Measurements from ENCODE around the gene VSIG1. TPM values are rescaled to one million over a fixed set of nuclear protein-coding genes. Genes with fewer than 3 reads are reported as not detected.

Gene VSIG1
- total RNA-seq (2014; rRNA removed; shearing (Covaris generic)): 0.12 and 0.13 TPM in 2 replicates

DNA sequence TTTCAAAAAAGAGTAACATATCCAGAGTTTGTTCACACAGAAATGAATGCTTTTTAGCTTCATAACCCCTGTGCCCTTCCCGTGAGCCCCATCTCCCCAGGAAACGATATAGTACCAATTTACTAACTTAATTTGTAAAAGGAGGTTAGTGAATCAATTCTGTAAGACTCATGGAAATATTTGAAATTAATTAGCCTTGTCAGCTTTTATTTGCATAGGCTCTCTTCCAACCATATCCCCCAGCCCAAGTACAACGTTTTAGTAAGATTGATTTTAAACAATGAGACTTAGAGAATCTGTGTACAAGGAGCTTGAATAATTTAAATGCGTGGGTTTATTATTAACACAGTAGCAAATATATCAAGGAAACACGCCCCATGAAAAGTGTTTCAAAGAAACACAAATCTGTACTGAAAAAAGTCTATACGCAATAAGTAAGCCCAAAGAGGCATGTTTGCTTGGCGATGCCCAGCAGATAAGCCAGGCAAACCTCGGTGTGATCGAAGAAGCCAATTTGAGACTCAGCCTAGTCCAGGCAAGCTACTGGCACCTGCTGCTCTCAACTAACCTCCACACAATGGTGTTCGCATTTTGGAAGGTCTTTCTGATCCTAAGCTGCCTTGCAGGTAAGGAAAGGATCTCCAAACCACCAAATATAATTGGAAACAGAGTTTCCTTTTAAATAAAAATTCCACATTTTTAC, at the start of gene VSIG1:
Gene VSIG1, plus strand, starts transcription at position 512 of the 703 bp plus-strand sequence. Its CDS starts 66 bp downstream, at position 578.
- Histone ChIP-seq H3K27ac (no peak within 1 kb of the TSS), H3K4me1 (no peaks in the 10 kb centered on the region), H3K4me3 (no peak within 1 kb of the TSS), H3K9me3 (replicated peaks) (no peaks in the 10 kb centered on the region), H3K36me3 (no peaks in the 10 kb centered on the region), H3K27me3 (no peaks in the 10 kb centered on the region)
- DNase-seq: no peak

GRCh38 chrX:107996124-107996523, 48.7 kb upstream of the VSIG1 start:
- Histone ChIP-seq H3K27ac (no peak overlapping the region), H3K27me3 (no peaks in the 10 kb centered on the region), H3K4me1 (no peaks in the 10 kb centered on the region), H3K36me3 (no peaks in the 10 kb centered on the region), H3K4me3 (no peak overlapping the region), H3K9me3 (replicated peaks) (no peaks in the 10 kb centered on the region)
- no peak for DNase-seq

DNA sequence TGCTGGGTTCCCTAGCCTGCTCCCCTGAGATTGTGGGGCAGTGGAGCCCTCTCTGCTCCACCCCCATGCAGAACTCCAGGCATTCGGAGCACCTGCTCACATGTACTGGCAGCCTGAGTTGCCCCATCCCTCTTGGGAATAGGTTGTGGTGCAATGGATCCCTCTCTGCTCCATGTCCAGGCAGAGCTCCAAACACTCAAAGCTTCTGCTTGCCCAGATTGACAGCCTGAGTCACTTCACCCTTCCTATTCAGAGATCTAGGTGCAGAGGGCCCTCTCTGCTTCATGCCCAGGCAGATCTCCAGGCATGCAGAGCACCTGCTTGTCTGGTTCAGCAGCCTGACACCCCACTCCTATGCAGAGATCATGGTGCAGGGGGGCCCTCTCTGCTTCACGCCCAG, 44.1 kb upstream of the VSIG1 start:
- Histone ChIP-seq H3K36me3 (no peaks in the 10 kb centered on the region), H3K4me3 (no peak overlapping the region), H3K27ac (no peak overlapping the region), H3K9me3 (replicated peaks) (no peaks in the 10 kb centered on the region), H3K27me3 (no peaks in the 10 kb centered on the region), H3K4me1 (no peaks in the 10 kb centered on the region)
- peak in 1 of 2 experiments; percentile 12 for DNase-seq

DNA sequence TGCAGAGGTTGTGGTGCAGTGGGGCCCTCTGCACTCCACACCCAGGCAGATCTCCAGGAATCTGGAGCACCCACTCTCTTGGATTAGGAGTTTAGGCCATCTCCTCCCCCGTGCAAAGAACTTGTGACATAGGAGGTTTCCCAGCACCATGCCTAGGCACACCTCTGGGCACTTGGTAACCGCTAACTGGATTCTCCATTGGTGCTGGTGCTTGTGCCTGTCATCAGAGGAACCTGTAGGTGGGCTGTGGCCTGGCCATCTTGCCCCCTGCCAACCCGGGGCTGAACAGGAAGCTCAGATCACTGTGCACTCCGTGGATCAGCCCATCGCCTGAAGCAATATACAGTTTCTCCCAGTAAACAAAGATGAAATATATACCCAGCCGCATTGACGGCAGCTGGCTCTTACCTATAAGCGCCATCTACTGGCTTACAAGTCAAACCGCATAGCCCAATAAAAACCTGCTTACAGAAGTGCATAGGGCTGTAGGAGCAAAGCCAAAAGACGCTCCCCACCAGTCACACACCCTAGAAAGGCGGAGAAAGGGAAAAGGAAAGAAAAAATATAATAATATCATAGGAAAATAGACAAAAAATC, 43.5 kb upstream of the VSIG1 start:
- Histone ChIP-seq H3K27me3 (no peaks in the 10 kb centered on the region), H3K36me3 (no peaks in the 10 kb centered on the region), H3K4me3 (no peak overlapping the region), H3K27ac (no peak overlapping the region), H3K4me1 (no peaks in the 10 kb centered on the region), H3K9me3 (replicated peaks) (no peaks in the 10 kb centered on the region)
- peak; percentile 54 to 71 for DNase-seq

DNA sequence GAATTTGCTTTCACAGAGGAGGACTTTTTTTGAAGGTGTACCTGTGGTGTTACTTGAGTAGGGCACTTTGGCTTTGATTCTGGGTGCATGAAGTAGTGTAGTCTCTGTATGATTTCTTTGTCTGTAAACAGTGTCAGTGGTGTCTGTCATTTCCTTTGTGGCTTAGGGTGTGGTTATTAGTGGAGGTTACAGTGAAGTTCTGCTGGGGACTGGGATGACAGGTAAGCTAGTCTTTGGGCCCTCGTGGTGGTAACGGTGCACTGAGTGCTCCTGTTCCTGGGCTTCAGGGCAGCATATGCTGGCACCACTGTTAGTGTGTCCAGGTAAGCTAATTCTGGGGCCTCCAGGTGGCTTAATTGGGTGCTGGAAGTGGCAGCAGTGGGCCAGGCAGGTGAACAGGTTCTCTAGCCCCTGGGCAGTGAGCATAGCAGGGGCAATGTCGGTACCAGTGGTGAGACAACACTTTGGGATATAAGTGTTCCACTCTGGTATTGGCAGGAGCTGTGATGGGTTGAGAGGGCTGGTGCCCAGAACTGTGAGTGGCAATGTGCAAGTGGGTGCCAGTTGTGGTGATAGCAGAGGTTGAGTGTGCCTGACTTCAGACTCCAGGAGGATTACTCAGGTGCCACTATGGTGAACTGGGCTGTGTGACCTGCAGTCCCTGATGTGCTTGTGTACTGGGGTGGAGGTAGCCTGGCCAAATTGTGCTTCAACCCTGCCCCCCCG, 26.0 kb upstream of the VSIG1 start:
- Histone ChIP-seq H3K36me3 (no peaks in the 10 kb centered on the region), H3K4me3 (no peak overlapping the region), H3K27ac (no peak overlapping the region), H3K27me3 (no peaks in the 10 kb centered on the region), H3K4me1 (no peaks in the 10 kb centered on the region), H3K9me3 (replicated peaks) (no peaks in the 10 kb centered on the region)
- no peak for DNase-seq

DNA sequence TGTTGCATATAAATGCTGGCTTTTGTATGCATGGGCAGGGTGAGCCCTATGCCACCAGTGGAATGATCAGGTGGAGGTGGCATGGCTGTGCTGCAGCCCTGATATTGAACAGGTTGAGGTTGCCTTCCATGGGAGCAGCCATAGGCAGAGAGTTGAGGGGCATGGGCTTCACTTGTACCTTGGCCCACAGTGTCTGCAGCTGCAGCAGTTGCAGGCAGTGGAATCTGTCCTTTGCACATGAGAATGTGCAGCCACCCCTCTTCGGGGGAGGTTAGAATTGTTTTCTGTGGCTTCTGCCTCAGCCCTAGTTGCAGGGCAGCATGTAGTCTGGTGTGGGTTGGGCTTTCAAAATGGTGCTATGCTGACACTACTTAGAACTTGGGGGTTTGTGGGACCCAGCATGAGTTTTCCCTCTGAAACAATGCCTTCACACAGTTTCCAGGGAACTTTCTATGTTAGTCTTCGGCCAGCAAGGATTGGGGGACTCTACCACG, 25.4 kb upstream of the VSIG1 start:
- Histone ChIP-seq H3K36me3 (no peaks in the 10 kb centered on the region), H3K9me3 (replicated peaks) (no peaks in the 10 kb centered on the region), H3K27ac (no peak overlapping the region), H3K4me1 (no peaks in the 10 kb centered on the region), H3K4me3 (no peak overlapping the region), H3K27me3 (no peaks in the 10 kb centered on the region)
- DNase-seq: no peak

- Histone ChIP-seq H3K27ac (no peak overlapping the region), H3K36me3 (no peaks in the 10 kb centered on the region), H3K4me3 (no peak overlapping the region), H3K27me3 (no peaks in the 10 kb centered on the region), H3K4me1 (no peaks in the 10 kb centered on the region), H3K9me3 (replicated peaks) (no peaks in the 10 kb centered on the region)
- peak in 1 of 2 experiments; percentile 30 for DNase-seq
Observed at GRCh38 chrX:108020631-108021030, 24.2 kb upstream of the VSIG1 start.

DNA sequence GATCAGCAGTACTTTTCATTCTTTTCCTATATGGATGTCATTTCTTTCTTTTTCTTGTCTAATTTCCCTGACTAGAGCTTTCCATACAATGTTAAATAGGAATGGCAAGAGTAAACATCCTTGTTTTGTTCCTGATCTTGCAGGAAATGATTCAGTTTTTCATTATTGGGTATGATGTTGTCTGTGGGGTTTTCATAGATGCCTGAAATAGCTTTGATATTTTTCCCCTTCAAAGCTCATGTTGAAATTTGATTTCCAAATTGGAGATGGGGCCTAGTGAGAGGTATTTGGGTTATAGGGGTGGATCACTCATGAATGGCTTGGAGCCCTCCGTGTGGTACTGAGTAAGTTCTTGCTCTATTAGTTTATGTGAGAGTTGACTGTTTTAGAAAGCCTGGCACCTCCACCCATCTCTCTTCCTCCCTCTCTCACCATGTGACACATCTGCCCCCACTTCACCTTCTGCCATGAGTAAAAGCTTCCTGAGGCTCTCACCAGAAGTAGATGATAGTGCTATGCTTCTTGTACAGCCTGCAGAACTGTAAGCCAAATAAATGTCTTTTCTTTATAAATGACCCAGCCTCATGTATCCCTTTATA, 22.3 kb upstream of the VSIG1 start:
- Histone ChIP-seq H3K9me3 (replicated peaks) (no peaks in the 10 kb centered on the region), H3K4me3 (no peak overlapping the region), H3K27ac (no peak overlapping the region), H3K27me3 (no peaks in the 10 kb centered on the region), H3K4me1 (no peaks in the 10 kb centered on the region), H3K36me3 (no peaks in the 10 kb centered on the region)
- no peak for DNase-seq

GRCh38 chrX:108025376-108025775, 19.5 kb upstream of the VSIG1 start:
- no peaks in the 10 kb centered on the region for H3K4me1 ChIP-seq
- no peak overlapping the region for H3K27ac ChIP-seq
- no peak overlapping the region for H3K4me3 ChIP-seq
- DNase-seq: no peak
- no peaks in the 10 kb centered on the region for H3K36me3 ChIP-seq
- no peaks in the 10 kb centered on the region for H3K9me3 ChIP-seq (replicated peaks)
- H3K27me3 ChIP-seq: no peaks in the 10 kb centered on the region

DNA sequence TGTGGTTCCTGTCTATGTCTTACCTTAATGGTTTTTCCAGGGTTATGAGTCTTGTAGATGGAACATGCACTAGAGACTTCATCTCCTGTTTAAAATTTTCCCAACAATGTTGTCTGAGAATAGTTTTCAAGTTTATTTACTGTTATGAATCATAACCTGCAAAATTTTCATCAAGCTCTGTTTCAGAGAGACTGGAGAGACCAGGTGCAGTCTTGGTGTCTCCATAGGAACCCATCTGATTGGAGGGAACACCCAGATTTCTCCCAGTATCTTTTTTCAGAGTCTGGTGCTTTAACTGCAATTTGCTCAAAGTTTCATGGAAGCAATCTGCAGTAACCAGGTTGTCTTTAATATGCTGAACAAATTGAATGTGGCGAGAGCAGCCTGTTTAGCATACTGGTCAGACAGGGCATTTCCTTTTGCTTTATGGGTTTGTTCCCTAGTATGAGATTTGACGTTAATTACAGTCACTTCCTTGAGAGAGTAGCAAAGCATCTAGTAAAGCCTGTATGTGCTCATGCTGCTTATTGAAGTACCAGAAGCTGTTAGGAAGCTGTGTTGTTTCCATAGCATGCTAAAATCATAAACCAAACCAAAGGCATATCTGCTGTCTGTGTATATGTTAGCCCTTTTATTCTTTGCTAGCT, 18.8 kb upstream of the VSIG1 start:
- no peak for DNase-seq
- Histone ChIP-seq H3K27ac (no peak overlapping the region), H3K27me3 (no peaks in the 10 kb centered on the region), H3K4me3 (no peak overlapping the region), H3K9me3 (replicated peaks) (no peaks in the 10 kb centered on the region), H3K4me1 (no peaks in the 10 kb centered on the region), H3K36me3 (no peaks in the 10 kb centered on the region)

GRCh38 chrX:108028854-108029253, 16.0 kb upstream of the VSIG1 start:
- Histone ChIP-seq H3K27me3 (no peaks in the 10 kb centered on the region), H3K9me3 (replicated peaks) (no peaks in the 10 kb centered on the region), H3K27ac (no peak overlapping the region), H3K4me1 (no peaks in the 10 kb centered on the region), H3K4me3 (no peak overlapping the region), H3K36me3 (no peaks in the 10 kb centered on the region)
- DNase-seq: no peak

- Histone ChIP-seq H3K27ac (no peak overlapping the region), H3K9me3 (replicated peaks) (no peaks in the 10 kb centered on the region), H3K36me3 (no peaks in the 10 kb centered on the region), H3K4me3 (no peak overlapping the region), H3K27me3 (no peaks in the 10 kb centered on the region), H3K4me1 (no peaks in the 10 kb centered on the region)
- DNase-seq: no peak
Observed at GRCh38 chrX:108029928-108030711, 14.7 kb upstream of the VSIG1 start.

DNA sequence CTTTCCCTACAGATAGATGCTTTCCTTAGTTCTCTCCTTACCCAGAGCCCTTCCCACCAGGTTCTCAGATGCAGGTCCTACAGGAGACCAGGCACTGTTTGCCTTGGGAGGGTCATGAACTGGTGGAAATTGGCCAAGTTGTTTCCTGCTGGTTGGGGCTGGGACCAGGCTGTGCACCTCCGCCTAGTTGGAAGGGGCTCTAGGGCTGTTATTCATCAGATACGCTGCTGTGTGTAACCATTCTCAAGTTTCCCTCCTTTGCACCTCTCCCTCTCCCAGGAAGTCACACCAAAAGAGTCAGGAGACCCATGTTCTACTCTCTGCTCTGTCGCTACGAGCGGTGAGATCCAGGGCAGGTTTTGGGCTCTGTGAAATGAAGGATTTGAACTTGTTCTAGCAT, 11.9 kb upstream of the VSIG1 start:
- Histone ChIP-seq H3K9me3 (replicated peaks) (no peaks in the 10 kb centered on the region), H3K4me1 (no peaks in the 10 kb centered on the region), H3K4me3 (no peak overlapping the region), H3K27ac (no peak overlapping the region), H3K36me3 (no peaks in the 10 kb centered on the region), H3K27me3 (no peaks in the 10 kb centered on the region)
- no peak for DNase-seq

GRCh38 chrX:108033890-108034289, 11.0 kb upstream of the VSIG1 start:
- Histone ChIP-seq H3K9me3 (replicated peaks) (no peaks in the 10 kb centered on the region), H3K4me3 (no peak overlapping the region), H3K36me3 (no peaks in the 10 kb centered on the region), H3K27me3 (no peaks in the 10 kb centered on the region), H3K27ac (no peak overlapping the region), H3K4me1 (no peaks in the 10 kb centered on the region)
- no peak for DNase-seq
